ENCODE measurements around the gene KCTD13. TPM values are rescaled to one million over a fixed set of nuclear protein-coding genes. Genes with fewer than 3 reads are reported as not detected.
"Not testable (repeated sequence)": the region's sequence is repeated elsewhere in the genome, so short reads cannot be mapped to it uniquely, and the experiment has no call there.

Gene KCTD13
- total RNA-seq, 1 donor from 2014 or later: 4.2 TPM

GRCh38 chr16:29963021-29963743 is 37.2 kb upstream of the KCTD13 start:
- Histone ChIP-seq H3K27ac (ENCODE audit: low read depth, low read length) (peak overlapping the region; percentile 85), H3K27me3 (ENCODE audit: control insufficient read depth in 3 of 3, insufficient read depth in 3 of 3, low read length in 3 of 3) (no peaks in the 10 kb centered on the region), H3K36me3 (ENCODE audit: control insufficient read depth in 3 of 3, insufficient read depth in 3 of 3, low read length in 3 of 3) (peaks cover 4 to 11% (median 5%) of the 10 kb centered on the region in 3 donors), H3K9me3 (ENCODE audit: control insufficient read depth in 3 of 3, low read length in 3 of 3) (no peaks in the 10 kb centered on the region), H3K9ac (ENCODE audit: low read depth in 1 of 3, low read length in 3 of 3) (peak overlapping the region in 2 of 3 donors; percentile 5 to 87), H3K4me3 (ENCODE audit: low read length in 3 of 3) (peak overlapping the region; percentile 89 to 90 (median 89)), H3K4me1 (ENCODE audit: control insufficient read depth in 3 of 3, insufficient read depth in 3 of 3, low read length in 3 of 3) (peaks cover 12 to 19% (median 18%) of the 10 kb centered on the region in 3 donors)

- peaks cover 12 to 19% (median 18%) of the 10 kb centered on the region in 3 donors for H3K4me1 ChIP-seq (ENCODE audit: control insufficient read depth in 3 of 3, insufficient read depth in 3 of 3, low read length in 3 of 3)
- H3K9ac ChIP-seq (ENCODE audit: low read depth in 1 of 3, low read length in 3 of 3): peak overlapping the region; percentile 77 to 87 (median 85)
- H3K9me3 ChIP-seq (ENCODE audit: control insufficient read depth in 3 of 3, low read length in 3 of 3): no peaks in the 10 kb centered on the region
- peaks cover 0 to 6% (median 0%) of the 10 kb centered on the region in 3 donors for H3K36me3 ChIP-seq (ENCODE audit: control insufficient read depth in 3 of 3, insufficient read depth in 3 of 3, low read length in 3 of 3)
- H3K27me3 ChIP-seq (ENCODE audit: control insufficient read depth in 3 of 3, insufficient read depth in 3 of 3, low read length in 3 of 3): no peaks in the 10 kb centered on the region
- peak overlapping the region; percentile 85 for H3K27ac ChIP-seq (ENCODE audit: low read depth, low read length)
- peak overlapping the region; percentile 89 to 90 (median 89) for H3K4me3 ChIP-seq (ENCODE audit: low read length in 3 of 3)
Measured at GRCh38 chr16:29962344-29962994, 36.4 kb upstream of the KCTD13 start.

DNA sequence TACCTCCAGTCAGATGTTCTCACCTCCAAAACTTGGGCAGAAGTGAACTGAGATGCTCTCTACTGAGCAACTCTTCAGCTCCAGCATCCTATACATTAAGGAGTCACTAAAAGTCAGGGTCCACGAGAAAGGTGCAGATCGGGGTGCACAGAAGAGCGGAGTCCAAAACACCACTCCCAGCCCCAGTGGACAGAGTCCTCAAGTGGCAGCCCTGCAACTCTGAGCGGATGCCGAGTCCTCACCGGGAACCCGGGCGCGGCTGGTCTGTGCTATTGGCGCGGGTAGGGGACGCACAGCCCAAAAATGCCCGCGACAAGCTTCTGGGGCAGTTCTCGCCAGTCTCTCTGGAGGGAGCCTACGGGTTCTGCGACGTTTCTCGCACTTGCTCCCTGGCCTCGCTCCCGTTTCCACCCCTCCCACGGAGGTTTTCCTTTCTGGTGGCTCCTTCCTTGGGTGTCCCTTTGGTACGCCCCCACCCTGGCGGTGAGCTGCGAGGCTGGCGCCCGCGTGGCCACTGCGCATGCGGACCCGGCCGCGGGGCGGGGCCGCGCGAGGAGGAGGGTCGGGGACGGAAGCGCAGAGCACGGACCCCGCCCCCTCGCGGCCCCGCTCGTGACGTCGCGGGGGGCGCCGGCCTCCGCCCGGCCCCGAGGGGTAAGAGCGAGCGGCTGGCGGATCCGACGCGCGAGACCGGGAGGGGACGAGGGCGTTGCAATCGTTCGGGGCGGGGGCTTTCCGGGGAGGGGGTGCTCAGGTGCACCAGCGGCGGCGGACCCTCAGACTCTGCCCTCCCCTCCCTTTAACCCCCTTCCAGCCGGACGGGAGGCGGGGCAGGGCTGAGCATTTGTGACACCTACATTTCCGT is 35.7 kb upstream of the KCTD13 start, which contains the start of gene TMEM219:
Gene TMEM219, plus strand, starts transcription at position 601 of the 865 bp plus-strand sequence. CDS start 1,065 bp downstream, outside the sequence.
- Histone ChIP-seq H3K36me3 (ENCODE audit: control insufficient read depth in 3 of 3, insufficient read depth in 3 of 3, low read length in 3 of 3) (peaks cover 0 to 6% (median 0%) of the 10 kb centered on the region in 3 donors), H3K4me3 (ENCODE audit: low read length in 3 of 3) (peak within 1 kb of the TSS; percentile 89 to 90 (median 89)), H3K27me3 (ENCODE audit: control insufficient read depth in 3 of 3, insufficient read depth in 3 of 3, low read length in 3 of 3) (no peaks in the 10 kb centered on the region), H3K27ac (ENCODE audit: low read depth, low read length) (peak within 1 kb of the TSS; percentile 85), H3K9ac (ENCODE audit: low read depth in 1 of 3, low read length in 3 of 3) (peak within 1 kb of the TSS; percentile 77 to 87 (median 85)), H3K4me1 (ENCODE audit: control insufficient read depth in 3 of 3, insufficient read depth in 3 of 3, low read length in 3 of 3) (peaks cover 12 to 19% (median 18%) of the 10 kb centered on the region in 3 donors), H3K9me3 (ENCODE audit: control insufficient read depth in 3 of 3, low read length in 3 of 3) (no peaks in the 10 kb centered on the region)

GRCh38 chr16:29961127-29961478 is 35.1 kb upstream of the KCTD13 start:
- H3K9ac ChIP-seq (ENCODE audit: low read depth in 1 of 3, low read length in 3 of 3): peak overlapping the region in 2 of 3 donors; percentile 85 to 87
- peaks cover 0 to 6% (median 0%) of the 10 kb centered on the region in 3 donors for H3K36me3 ChIP-seq (ENCODE audit: control insufficient read depth in 3 of 3, insufficient read depth in 3 of 3, low read length in 3 of 3)
- H3K9me3 ChIP-seq (ENCODE audit: control insufficient read depth in 3 of 3, low read length in 3 of 3): no peaks in the 10 kb centered on the region
- no peaks in the 10 kb centered on the region for H3K27me3 ChIP-seq (ENCODE audit: control insufficient read depth in 3 of 3, insufficient read depth in 3 of 3, low read length in 3 of 3)
- H3K4me1 ChIP-seq (ENCODE audit: control insufficient read depth in 3 of 3, insufficient read depth in 3 of 3, low read length in 3 of 3): peaks cover 12 to 19% (median 18%) of the 10 kb centered on the region in 3 donors
- peak overlapping the region; percentile 85 for H3K27ac ChIP-seq (ENCODE audit: low read depth, low read length)
- H3K4me3 ChIP-seq (ENCODE audit: low read length in 3 of 3): peak overlapping the region; percentile 89 to 90 (median 89)

- not testable (repeated sequence) for H3K4me3 ChIP-seq (ENCODE audit: low read length in 3 of 3); H3K36me3 ChIP-seq (ENCODE audit: control insufficient read depth in 3 of 3, insufficient read depth in 3 of 3, low read length in 3 of 3); H3K9me3 ChIP-seq (ENCODE audit: control insufficient read depth in 3 of 3, low read length in 3 of 3); H3K27ac ChIP-seq (ENCODE audit: low read depth, low read length); H3K9ac ChIP-seq (ENCODE audit: low read depth in 1 of 3, low read length in 3 of 3); H3K27me3 ChIP-seq (ENCODE audit: control insufficient read depth in 3 of 3, insufficient read depth in 3 of 3, low read length in 3 of 3)
- peaks cover 12 to 18% (median 18%) of the 10 kb centered on the region in 3 donors for H3K4me1 ChIP-seq (ENCODE audit: control insufficient read depth in 3 of 3, insufficient read depth in 3 of 3, low read length in 3 of 3)
Measured at GRCh38 chr16:29959821-29960220, 33.8 kb upstream of the KCTD13 start.

DNA sequence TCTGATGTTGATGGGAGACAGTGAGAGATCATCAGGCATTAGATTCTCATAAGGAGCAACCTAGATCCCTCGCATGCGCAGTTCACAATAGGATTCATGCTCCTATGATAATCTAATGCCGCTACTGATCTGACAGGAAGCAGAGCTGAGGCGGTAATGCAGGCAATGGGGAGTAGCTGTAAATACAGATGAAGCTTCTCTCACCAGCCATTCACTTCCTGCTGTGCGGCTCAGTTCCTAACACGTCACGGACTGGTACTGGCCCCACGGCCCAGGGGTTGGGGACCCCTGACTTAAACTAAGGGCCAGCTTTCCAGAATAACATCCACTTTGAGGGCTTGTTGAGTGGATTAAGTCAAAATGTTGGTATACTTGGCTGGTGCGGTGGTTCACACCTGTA is 33.3 kb upstream of the KCTD13 start:
- H3K27ac ChIP-seq (ENCODE audit: low read depth, low read length): no peak overlapping the region
- H3K9ac ChIP-seq (ENCODE audit: low read depth in 1 of 3, low read length in 3 of 3): no peak overlapping the region
- H3K36me3 ChIP-seq (ENCODE audit: control insufficient read depth in 3 of 3, insufficient read depth in 3 of 3, low read length in 3 of 3): no peaks in the 10 kb centered on the region
- H3K27me3 ChIP-seq (ENCODE audit: control insufficient read depth in 3 of 3, insufficient read depth in 3 of 3, low read length in 3 of 3): no peaks in the 10 kb centered on the region
- H3K4me1 ChIP-seq (ENCODE audit: control insufficient read depth in 3 of 3, insufficient read depth in 3 of 3, low read length in 3 of 3): peaks cover 12 to 18% (median 16%) of the 10 kb centered on the region in 3 donors
- no peak overlapping the region for H3K4me3 ChIP-seq (ENCODE audit: low read length in 3 of 3)
- H3K9me3 ChIP-seq (ENCODE audit: control insufficient read depth in 3 of 3, low read length in 3 of 3): no peaks in the 10 kb centered on the region

- Histone ChIP-seq H3K4me3 (ENCODE audit: low read length in 3 of 3) (no peak overlapping the region), H3K9me3 (ENCODE audit: control insufficient read depth in 3 of 3, low read length in 3 of 3) (no peaks in the 10 kb centered on the region), H3K27me3 (ENCODE audit: control insufficient read depth in 3 of 3, insufficient read depth in 3 of 3, low read length in 3 of 3) (no peaks in the 10 kb centered on the region), H3K9ac (ENCODE audit: low read depth in 1 of 3, low read length in 3 of 3) (no peak overlapping the region), H3K36me3 (ENCODE audit: control insufficient read depth in 3 of 3, insufficient read depth in 3 of 3, low read length in 3 of 3) (no peaks in the 10 kb centered on the region), H3K27ac (ENCODE audit: low read depth, low read length) (no peak overlapping the region), H3K4me1 (ENCODE audit: control insufficient read depth in 3 of 3, insufficient read depth in 3 of 3, low read length in 3 of 3) (peaks cover 12 to 18% (median 16%) of the 10 kb centered on the region in 3 donors)
Measured at GRCh38 chr16:29958756-29959155, 32.7 kb upstream of the KCTD13 start.

DNA sequence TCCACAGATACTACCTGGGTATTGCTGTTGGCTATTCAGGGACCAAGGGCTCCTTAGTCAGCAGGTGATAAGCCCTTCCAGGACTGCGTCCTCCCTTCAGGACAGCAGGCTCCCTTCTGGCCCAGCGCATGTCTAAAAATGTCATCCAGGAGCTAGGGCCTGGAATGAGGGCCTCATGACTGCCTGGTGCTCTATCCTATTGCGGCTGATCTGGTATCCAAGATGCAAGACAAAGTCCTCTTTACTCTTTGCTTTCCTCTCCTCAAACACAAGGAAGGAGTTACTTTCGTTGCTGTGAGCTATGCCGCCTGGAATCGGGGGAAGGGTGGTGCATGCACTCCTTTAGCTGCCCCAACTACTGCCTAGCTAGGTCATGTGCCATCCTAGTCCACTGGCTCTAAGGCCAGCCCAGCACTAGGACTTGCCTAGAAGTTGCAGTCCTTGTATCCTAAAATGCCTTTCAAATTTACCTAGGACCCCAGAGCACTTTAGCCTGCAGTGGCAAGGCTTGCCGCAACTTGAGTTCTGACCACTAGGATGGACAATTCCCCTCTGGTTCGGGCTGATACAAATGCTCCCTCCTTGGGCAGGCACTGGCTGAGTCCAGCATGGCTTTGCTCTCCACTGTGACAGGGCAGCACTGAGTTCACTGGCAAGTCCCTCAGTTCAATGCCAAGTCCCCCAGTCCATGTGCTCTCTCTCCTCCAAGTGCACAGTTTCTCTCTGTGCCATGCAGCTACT is 25.8 kb upstream of the KCTD13 start:
- no peak overlapping the region for H3K4me3 ChIP-seq (ENCODE audit: low read length in 3 of 3)
- no peak overlapping the region for H3K27ac ChIP-seq (ENCODE audit: low read depth, low read length)
- H3K9ac ChIP-seq (ENCODE audit: low read depth in 1 of 3, low read length in 3 of 3): no peak overlapping the region
- H3K27me3 ChIP-seq (ENCODE audit: control insufficient read depth in 3 of 3, insufficient read depth in 3 of 3, low read length in 3 of 3): no peaks in the 10 kb centered on the region
- no peaks in the 10 kb centered on the region for H3K9me3 ChIP-seq (ENCODE audit: control insufficient read depth in 3 of 3, low read length in 3 of 3)
- no peaks in the 10 kb centered on the region for H3K36me3 ChIP-seq (ENCODE audit: control insufficient read depth in 3 of 3, insufficient read depth in 3 of 3, low read length in 3 of 3)
- no peaks in the 10 kb centered on the region for H3K4me1 ChIP-seq (ENCODE audit: control insufficient read depth in 3 of 3, insufficient read depth in 3 of 3, low read length in 3 of 3)

- H3K9me3 ChIP-seq (ENCODE audit: control insufficient read depth in 3 of 3, low read length in 3 of 3): no peaks in the 10 kb centered on the region
- H3K4me1 ChIP-seq (ENCODE audit: control insufficient read depth in 3 of 3, insufficient read depth in 3 of 3, low read length in 3 of 3): no peaks in the 10 kb centered on the region
- H3K9ac ChIP-seq (ENCODE audit: low read depth in 1 of 3, low read length in 3 of 3): no peak overlapping the region
- no peaks in the 10 kb centered on the region for H3K27me3 ChIP-seq (ENCODE audit: control insufficient read depth in 3 of 3, insufficient read depth in 3 of 3, low read length in 3 of 3)
- no peak overlapping the region for H3K27ac ChIP-seq (ENCODE audit: low read depth, low read length)
- no peak overlapping the region for H3K4me3 ChIP-seq (ENCODE audit: low read length in 3 of 3)
- H3K36me3 ChIP-seq (ENCODE audit: control insufficient read depth in 3 of 3, insufficient read depth in 3 of 3, low read length in 3 of 3): no peaks in the 10 kb centered on the region
Measured at GRCh38 chr16:29950806-29951461, 24.9 kb upstream of the KCTD13 start.
